ENCODE measurements around the gene OR6S1. TPM values are rescaled to one million over a fixed set of nuclear protein-coding genes. Genes with fewer than 3 reads are reported as not detected.
"Not testable (repeated sequence)": the region's sequence is repeated elsewhere in the genome, so short reads cannot be mapped to it uniquely, and the experiment has no call there.

OR6S1 gene
- total RNA-seq, 4 donors from 2014 or later = not detected

DNA sequence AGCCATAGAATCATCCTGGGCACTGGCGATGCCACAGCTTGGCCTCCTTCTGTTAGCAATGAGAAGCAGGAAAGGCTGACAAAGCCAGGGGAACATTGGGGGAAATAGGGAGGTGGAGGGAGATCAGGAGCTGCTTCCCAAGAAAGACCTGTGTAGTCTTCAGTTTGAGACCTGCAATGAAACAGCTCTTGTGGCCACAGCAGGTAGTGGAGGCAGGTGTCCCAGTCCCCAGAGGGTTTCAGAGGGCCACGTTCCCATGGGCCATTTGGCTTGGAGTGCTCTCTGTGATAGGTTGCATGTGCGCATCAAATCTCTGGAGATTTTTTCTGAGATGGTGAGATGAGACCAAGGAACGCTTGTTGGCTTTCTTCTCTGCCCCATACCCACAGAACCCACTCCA lies 14.4 kb upstream of the OR6S1 start:
- Histone ChIP-seq H3K27ac (no peak overlapping the region), H3K4me1 (no peaks in the 10 kb centered on the region), H3K36me3 (no peaks in the 10 kb centered on the region), H3K9me3 (no peaks in the 10 kb centered on the region), H3K4me3 (replicated peaks in 1 of 3) (no peak overlapping the region), H3K27me3 (peaks cover 21% of the 10 kb centered on the region)
- intact Hi-C loops (cut with DNase I) = no loop called here
- DNase-seq = no peak
- 76 to 78% methylated on average over 4 of the region's 4 CpGs for WGBS, 2 donors
- TF ChIP-seq POLR2A (IDR thresholded peaks at IDR 0.05) (no peak), CTCF (IDR thresholded peaks at IDR 0.05) (no peak)

GRCh38 chr14:20652996-20653975 lies 11.8 kb upstream of the OR6S1 start:
- Histone ChIP-seq H3K4me1 (no peaks in the 10 kb centered on the region), H3K9me3 (no peaks in the 10 kb centered on the region), H3K27me3 (peaks cover 11% of the 10 kb centered on the region), H3K4me3 (replicated peaks in 1 of 3) (no peak overlapping the region), H3K36me3 (no peaks in the 10 kb centered on the region), H3K27ac (no peak overlapping the region)
- WGBS, 2 donors = 2 to 6% methylated on average over 33 to 36 of the region's 39 CpGs
- TF ChIP-seq CTCF (IDR thresholded peaks at IDR 0.05) (no peak), POLR2A (IDR thresholded peaks at IDR 0.05) (no peak)
- DNase-seq = no peak
- intact Hi-C loops (cut with DNase I) = no loop called here

GRCh38 chr14:20645481-20645880 lies 4.0 kb upstream of the OR6S1 start:
- no peak for DNase-seq
- no peak overlapping the region for H3K4me3 ChIP-seq (replicated peaks in 1 of 3)
- intact Hi-C loops (cut with DNase I) = no loop called here
- no peaks in the 10 kb centered on the region for H3K27me3 ChIP-seq
- WGBS, 2 donors = 86 to 90% methylated on average over 1 of the region's 1 CpG
- H3K4me1 ChIP-seq = no peaks in the 10 kb centered on the region
- H3K9me3 ChIP-seq = no peaks in the 10 kb centered on the region
- TF ChIP-seq CTCF (IDR thresholded peaks at IDR 0.05) = no peak
- TF ChIP-seq POLR2A (IDR thresholded peaks at IDR 0.05) = no peak
- no peak overlapping the region for H3K27ac ChIP-seq
- no peaks in the 10 kb centered on the region for H3K36me3 ChIP-seq

DNA sequence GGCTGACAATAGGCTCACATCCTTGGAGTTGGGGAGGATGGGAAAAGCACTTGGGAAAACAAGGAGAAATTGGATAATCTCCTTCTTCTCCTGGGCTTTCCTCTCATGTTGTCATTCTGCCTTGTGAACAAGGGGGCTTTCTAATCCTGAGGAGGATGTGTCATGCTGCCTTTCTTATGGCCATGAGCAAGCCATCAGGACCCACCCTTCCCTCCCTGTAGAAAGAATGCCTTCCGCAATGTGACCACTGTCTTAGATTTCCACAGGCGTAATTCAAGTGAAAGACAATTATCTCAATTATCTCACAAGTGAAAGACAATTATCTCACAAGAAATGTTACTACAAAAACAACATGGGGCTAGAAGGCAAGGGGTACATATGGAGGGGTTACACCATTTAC lies 3.0 kb upstream of the OR6S1 start:
- no peak for DNase-seq
- intact Hi-C loops (cut with DNase I) = no loop called here

DNA sequence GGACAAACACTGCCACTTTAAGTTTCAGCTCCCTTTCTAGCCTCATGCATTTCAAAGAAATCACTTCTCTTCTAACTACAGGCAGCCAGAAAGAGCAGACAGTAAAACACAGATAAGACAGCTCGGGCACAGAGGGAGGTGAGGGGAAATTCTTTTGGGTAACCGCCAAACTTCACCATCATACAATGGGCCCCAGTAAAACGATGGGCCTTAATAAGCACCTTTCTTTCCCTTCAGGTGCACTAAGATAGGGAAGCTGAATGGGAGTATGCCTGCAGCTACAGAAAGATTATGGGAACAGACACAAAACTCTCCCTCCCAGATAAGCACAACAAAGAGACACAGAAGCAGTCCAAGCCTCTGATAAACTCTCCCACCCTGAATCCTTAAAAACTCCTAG lies 1.3 kb upstream of the OR6S1 start:
- intact Hi-C loops (cut with DNase I); H3K4me1 ChIP-seq; DNase-seq; H3K36me3 ChIP-seq; H3K9me3 ChIP-seq; H3K4me3 ChIP-seq (replicated peaks in 1 of 3); H3K27ac ChIP-seq; H3K27me3 ChIP-seq: not testable (repeated sequence)
- 16 to 30% methylated on average over 3 of the region's 3 CpGs for WGBS, 2 donors

More for the DNA sequence above, 3.0 kb upstream of the OR6S1 start:
- Histone ChIP-seq H3K27ac (no peak overlapping the region), H3K9me3 (no peaks in the 10 kb centered on the region), H3K36me3 (no peaks in the 10 kb centered on the region), H3K4me3 (replicated peaks in 1 of 3) (no peak overlapping the region), H3K4me1 (no peaks in the 10 kb centered on the region), H3K27me3 (no peaks in the 10 kb centered on the region)
- no peak for TF ChIP-seq CTCF (IDR thresholded peaks at IDR 0.05)
- TF ChIP-seq POLR2A (IDR thresholded peaks at IDR 0.05) = no peak
- WGBS, 2 donors = 82 to 84% methylated on average over 2 of the region's 2 CpGs
